PC-3 (cell line): ENCODE measurements around the gene E2F1. TPM values are rescaled to one million over a fixed set of nuclear protein-coding genes. Genes with fewer than 3 reads are reported as not detected.
"Not testable (repeated sequence)": the region's sequence is repeated elsewhere in the genome, so short reads cannot be mapped to it uniquely, and the experiment has no call there.

Source experiments
- ATAC-seq: fragments of 200-7000 bp; cut with Tn5 transposase; 2 replicates; pipeline ENCODE4 v1.9.1; 2020; ENCODE audit warnings: mild to moderate bottlenecking, moderate library complexity
- BruUV-seq: library from RNA; stranded (reverse); fragments of 400-500 nt; replicated peaks from 2 replicates; lab custom pipeline; 2021; lab: Mats Ljungman, UMichigan
- CTCF ChIA-PET: fragments of 300-600 bp; sonication (Branson Sonifier 250); formaldehyde crosslinking; loops from one replicate; lab custom pipeline; 2022; ENCODE audit warnings: antibody characterized with exemption; lab: Charles Lee
- POLR2A ChIA-PET: fragments of 300-600 bp; sonication (Branson Sonifier 250); formaldehyde crosslinking; loops from one replicate; lab custom pipeline; 2022; ENCODE audit warnings: antibody characterized with exemption; ENCODE audit not compliant: unreplicated experiment; lab: Charles Lee
- DNase-seq: peaks from one replicate; pipeline ENCODE4 v3.0.0-alpha.2; 2015
- H2AFZ ChIP-seq: fragments of 300-600 bp; sonication (generic); 2 replicates; pipeline ENCODE4 v1.6.0; 2016; ENCODE audit warnings: antibody characterized with exemption, low read length
- H3F3A ChIP-seq: fragments of 300-600 bp; sonication (generic); one replicate; pipeline ENCODE4 v1.6.0; 2017; ENCODE audit warnings: antibody characterized with exemption, low read length, control low read depth, mild to moderate bottlenecking; ENCODE audit not compliant: unreplicated experiment
- H3K27ac ChIP-seq: fragments of 300-600 bp; sonication (generic); 2 replicates; pipeline ENCODE4 v1.5.1; 2016; ENCODE audit warnings: mild to moderate bottlenecking, low read length
- H3K27me3 ChIP-seq: fragments of 300-600 bp; sonication (generic); 2 replicates; pipeline ENCODE4 v1.6.1; 2016; ENCODE audit warnings: low read length, mixed read lengths
- H3K36me3 ChIP-seq: fragments of 300-600 bp; sonication (generic); 2 replicates; pipeline ENCODE4 v1.6.1; 2016; ENCODE audit warnings: low read depth, mixed run types, low read length, mixed read lengths
- H3K4me1 ChIP-seq: fragments of 300-600 bp; sonication (generic); 2 replicates; pipeline ENCODE4 v1.5.1; 2016; ENCODE audit warnings: low read length; ENCODE audit not compliant: insufficient read depth
- H3K4me2 ChIP-seq: fragments of 300-600 bp; sonication (generic); 2 replicates; pipeline ENCODE4 v1.6.0; 2016; ENCODE audit warnings: low read length
- H3K4me3 ChIP-seq: fragments of 300-600 bp; sonication (generic); 2 replicates; pipeline ENCODE4 v1.5.1; 2016; ENCODE audit warnings: mild to moderate bottlenecking, low read length, mixed read lengths
- H3K79me2 ChIP-seq: fragments of 300-600 bp; sonication (generic); 2 replicates; pipeline ENCODE4 v1.6.1; 2017; ENCODE audit warnings: low read length, mixed read lengths
- H3K9ac ChIP-seq: fragments of 300-600 bp; sonication (generic); 2 replicates; pipeline ENCODE4 v1.6.0; 2016; ENCODE audit warnings: mild to moderate bottlenecking, low read length
- H3K9me2 ChIP-seq: fragments of 300-600 bp; sonication (generic); replicated peaks from 2 replicates; pipeline ENCODE4 v1.6.1; 2016; ENCODE audit warnings: mixed run types, low read length, mixed read lengths
- H3K9me3 ChIP-seq: fragments of 300-600 bp; sonication (generic); 2 replicates; pipeline ENCODE4 v1.6.1; 2016; ENCODE audit warnings: low read length, mixed read lengths
- H4K20me1 ChIP-seq: fragments of 300-600 bp; sonication (generic); 2 replicates; pipeline ENCODE4 v1.6.1; 2016; ENCODE audit warnings: low read length, mixed read lengths
- EZH2 ChIP-seq: fragments of 300-600 bp; sonication (generic); IDR thresholded peaks from one replicate; pipeline ENCODE4 v1.6.1; 2017; ENCODE audit warnings: antibody characterized with exemption, mild to moderate bottlenecking, low read length; ENCODE audit not compliant: unreplicated experiment
- EZH2phosphoT487 ChIP-seq: fragments of 300-600 bp; sonication (generic); IDR thresholded peaks from 2 replicates; pipeline ENCODE4 v1.6.1; 2018; ENCODE audit warnings: mild to moderate bottlenecking, antibody characterized with exemption, low read length, borderline replicate concordance
- intact Hi-C: fragments of 100-400 bp; cut with micrococcal nuclease; formaldehyde crosslinking; loops from 2 replicates; pipeline ENCODE4 v1.9.0; 2023
- total RNA-seq: library from RNA; depleted of rRNA; stranded (reverse); fragments of >200 nt; gene quantifications from 2 replicates; pipeline ENCODE4 v1.2.3, GENCODE V29; 2014
- TF ChIP-seq, protein P1 (sequence below): fragments of 300-600 bp; sonication (generic); conservative IDR thresholded peaks from 2 replicates; pipeline ENCODE4 v1.5.1; 2017; ENCODE audit warnings: antibody characterized with exemption, low read depth, mild to moderate bottlenecking, low read length

Gene E2F1
- total RNA-seq, 1 experiment from 2014 or later: 63.7 TPM

DNA sequence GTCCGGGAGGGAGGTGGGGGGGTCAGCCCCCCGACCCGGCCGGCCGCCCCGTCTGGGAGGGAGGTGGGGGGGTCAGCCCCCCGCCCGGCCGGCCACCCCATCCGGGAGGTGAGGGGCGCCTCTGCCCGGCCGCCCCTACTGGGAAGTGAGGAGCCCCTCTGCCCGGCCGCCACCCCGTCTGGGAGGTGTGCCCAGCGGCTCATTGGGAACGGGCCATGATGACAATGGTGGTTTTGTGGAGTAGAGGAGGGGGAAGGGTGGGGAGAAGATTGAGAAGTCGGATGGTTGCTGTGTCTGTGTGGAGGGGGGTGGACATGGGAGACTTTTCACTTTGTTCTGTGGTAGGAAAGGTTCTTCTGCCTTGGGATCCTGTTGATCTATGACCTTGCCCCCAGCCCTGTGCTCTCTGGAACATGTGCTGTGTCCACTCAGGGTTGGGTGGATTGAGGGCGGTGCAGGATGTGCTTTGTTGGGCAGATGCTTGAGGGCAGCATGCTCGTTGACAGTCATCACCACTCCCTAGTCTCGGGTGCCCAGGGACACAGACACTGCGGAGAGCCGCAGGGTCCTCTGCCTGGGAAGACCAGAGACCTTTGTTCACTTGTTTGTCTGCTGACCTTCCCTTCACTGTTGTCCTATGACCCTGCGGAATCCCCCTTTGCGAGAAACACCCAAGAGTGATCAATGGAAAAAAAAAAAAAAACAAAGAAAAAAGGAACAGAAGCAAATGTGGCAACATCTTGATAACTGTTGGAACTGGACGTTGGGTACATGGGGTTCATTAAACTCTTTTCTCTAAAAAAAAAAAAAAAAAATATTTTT lies 15.7 kb upstream of the E2F1 start:
- no peak for TF ChIP-seq EZH2phosphoT487
- TF ChIP-seq, protein P1, sequence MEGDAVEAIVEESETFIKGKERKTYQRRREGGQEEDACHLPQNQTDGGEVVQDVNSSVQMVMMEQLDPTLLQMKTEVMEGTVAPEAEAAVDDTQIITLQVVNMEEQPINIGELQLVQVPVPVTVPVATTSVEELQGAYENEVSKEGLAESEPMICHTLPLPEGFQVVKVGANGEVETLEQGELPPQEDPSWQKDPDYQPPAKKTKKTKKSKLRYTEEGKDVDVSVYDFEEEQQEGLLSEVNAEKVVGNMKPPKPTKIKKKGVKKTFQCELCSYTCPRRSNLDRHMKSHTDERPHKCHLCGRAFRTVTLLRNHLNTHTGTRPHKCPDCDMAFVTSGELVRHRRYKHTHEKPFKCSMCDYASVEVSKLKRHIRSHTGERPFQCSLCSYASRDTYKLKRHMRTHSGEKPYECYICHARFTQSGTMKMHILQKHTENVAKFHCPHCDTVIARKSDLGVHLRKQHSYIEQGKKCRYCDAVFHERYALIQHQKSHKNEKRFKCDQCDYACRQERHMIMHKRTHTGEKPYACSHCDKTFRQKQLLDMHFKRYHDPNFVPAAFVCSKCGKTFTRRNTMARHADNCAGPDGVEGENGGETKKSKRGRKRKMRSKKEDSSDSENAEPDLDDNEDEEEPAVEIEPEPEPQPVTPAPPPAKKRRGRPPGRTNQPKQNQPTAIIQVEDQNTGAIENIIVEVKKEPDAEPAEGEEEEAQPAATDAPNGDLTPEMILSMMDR: no peak
- no peak for TF ChIP-seq EZH2
- CTCF ChIA-PET: no interaction called here
- no TSS peak for BruUV-seq
- no peaks in the 10 kb centered on the region for H3K4me1 ChIP-seq
- no peak overlapping the region for H3K9ac ChIP-seq
- no peak overlapping the region for H3K27ac ChIP-seq
- H4K20me1 ChIP-seq: no peaks in the 10 kb centered on the region
- no peaks in the 10 kb centered on the region for H3K9me2 ChIP-seq
- H3K4me3 ChIP-seq: no peak overlapping the region
- no peaks in the 10 kb centered on the region for H3K79me2 ChIP-seq
- H3K4me2 ChIP-seq: no peak overlapping the region
- no peaks in the 10 kb centered on the region for H3K9me3 ChIP-seq
- ATAC-seq (no peak), DNase-seq (no peak)
- intact Hi-C loops: no loop called here
- no peaks in the 10 kb centered on the region for H3F3A ChIP-seq
- H3K27me3 ChIP-seq: no peaks in the 10 kb centered on the region
- no peak overlapping the region for H2AFZ ChIP-seq
- POLR2A ChIA-PET: no interaction called here
- H3K36me3 ChIP-seq: no peaks in the 10 kb centered on the region

DNA sequence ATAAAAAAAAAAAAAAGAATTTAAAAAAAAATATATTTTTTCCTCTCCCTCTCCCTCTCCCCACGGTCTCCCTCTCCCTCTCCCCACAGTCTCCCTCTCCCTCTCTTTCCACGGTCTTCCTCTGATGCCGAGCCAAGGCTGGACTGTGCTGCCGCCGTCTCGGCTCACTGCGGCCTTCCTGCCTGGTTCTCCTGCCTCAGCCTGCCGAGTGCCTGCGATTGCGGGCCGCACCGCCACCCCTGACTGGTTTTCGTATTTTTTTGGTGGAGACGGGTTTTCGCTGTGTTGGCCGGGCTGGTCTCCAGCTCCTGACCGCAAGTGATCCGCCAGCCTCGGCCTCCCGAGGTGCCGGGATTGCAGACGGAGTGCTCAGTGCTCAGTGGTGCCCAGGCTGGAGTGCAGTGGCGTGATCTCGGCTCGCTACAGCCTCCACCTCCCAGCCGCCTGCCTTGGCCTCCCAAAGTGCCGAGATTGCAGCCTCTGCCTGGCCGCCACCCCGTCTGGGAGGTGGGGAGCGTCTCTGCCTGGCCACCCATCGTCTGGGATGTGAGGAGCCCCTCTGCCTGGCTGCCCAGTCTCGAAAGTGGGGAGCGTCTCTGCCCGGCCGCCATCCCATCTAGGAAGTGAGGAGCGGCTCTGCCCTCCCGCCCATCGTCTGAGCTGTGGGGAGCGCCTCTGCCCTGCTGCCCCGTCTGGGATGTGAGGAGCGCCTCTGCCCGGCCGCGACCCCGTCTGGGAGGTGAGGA lies 14.7 kb upstream of the E2F1 start:
- intact Hi-C loops, ATAC-seq, H3F3A ChIP-seq, H3K4me2 ChIP-seq, H3K4me3 ChIP-seq, H3K9me3 ChIP-seq, H3K79me2 ChIP-seq, H4K20me1 ChIP-seq, CTCF ChIA-PET, H2AFZ ChIP-seq, DNase-seq, H3K9me2 ChIP-seq, BruUV-seq, H3K27ac ChIP-seq, H3K36me3 ChIP-seq, H3K4me1 ChIP-seq, POLR2A ChIA-PET, H3K9ac ChIP-seq, H3K27me3 ChIP-seq: not testable (repeated sequence)

DNA sequence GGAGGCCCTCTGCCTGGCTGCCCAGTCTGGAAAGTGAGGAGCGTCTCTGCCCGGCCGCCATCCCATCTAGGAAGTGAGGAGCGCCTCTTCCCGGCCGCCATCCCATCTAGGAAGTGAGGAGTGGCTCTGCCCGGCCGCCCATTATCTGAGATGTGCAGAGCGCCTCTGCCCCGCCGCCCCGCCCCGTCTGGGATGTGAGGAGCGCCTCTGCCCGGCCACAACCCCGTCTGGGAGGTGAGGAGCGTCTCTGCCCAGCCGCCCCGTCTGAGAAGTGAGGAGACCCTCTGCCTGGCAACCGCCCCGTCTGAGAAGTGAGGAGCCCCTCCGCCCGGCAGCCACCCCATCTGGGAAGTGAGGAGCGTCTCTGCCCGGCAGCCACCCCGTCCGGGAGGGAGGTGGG lies 12.8 kb upstream of the E2F1 start:
- BruUV-seq, POLR2A ChIA-PET, H3F3A ChIP-seq: not testable (repeated sequence)

More for the DNA sequence above, 12.8 kb upstream of the E2F1 start:
- H3K4me3 ChIP-seq, H4K20me1 ChIP-seq, intact Hi-C loops, H2AFZ ChIP-seq, H3K36me3 ChIP-seq, ATAC-seq, H3K4me1 ChIP-seq, H3K27ac ChIP-seq, DNase-seq, H3K9me3 ChIP-seq, CTCF ChIA-PET, H3K4me2 ChIP-seq, H3K79me2 ChIP-seq, H3K9me2 ChIP-seq, H3K9ac ChIP-seq, H3K27me3 ChIP-seq: not testable (repeated sequence)
